ENCODE results near the gene TCEA2. TPM values are rescaled to one million over a fixed set of nuclear protein-coding genes. Genes with fewer than 3 reads are reported as not detected.

The TCEA2 gene
- total and polyA plus RNA-seq, 2 of the 13 experiments (the other 11 are each of a cell fraction or from before 2014, with no cell fraction given), result 28.1 to 33.7 TPM

DNA sequence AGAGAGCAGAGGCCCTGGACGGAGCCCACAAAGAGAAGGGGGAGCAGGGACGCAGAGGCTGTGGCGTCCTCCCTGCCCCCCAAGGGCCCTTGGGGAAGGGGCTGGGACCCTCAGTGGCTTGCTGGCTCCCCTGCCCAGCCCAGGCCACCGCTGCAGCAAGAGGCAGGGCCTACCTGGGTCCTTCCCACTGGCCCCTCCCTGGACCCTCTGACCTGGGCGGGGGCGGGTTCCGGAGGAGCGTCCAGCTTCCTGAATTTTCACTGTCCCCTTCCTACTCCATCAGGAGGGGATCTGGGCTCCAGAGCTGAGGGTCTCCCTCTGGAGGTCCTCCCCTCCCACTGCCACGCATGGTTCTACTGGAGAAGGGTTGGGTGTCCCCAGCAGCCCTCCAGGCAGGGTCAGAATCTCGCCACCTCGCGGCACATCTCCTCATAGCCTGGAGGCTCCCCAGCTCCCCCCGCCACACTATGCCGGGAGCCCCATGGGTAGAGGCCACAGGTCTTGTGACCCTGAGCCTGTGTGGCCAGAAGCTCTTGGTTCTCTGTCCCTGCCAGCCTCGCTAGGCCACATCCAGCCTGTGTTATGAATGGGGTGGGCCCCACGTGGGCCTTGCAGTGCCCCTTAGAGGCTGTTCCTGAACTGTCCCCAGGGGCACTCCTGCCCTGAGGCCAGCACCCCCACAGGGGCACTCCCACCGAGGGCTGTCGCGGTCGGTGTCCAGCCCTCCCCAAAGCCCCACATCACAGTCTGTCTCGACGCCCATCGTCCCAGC lies 12.6 kb upstream of the TCEA2 start (continued):
- TF ChIP-seq, protein P1, sequence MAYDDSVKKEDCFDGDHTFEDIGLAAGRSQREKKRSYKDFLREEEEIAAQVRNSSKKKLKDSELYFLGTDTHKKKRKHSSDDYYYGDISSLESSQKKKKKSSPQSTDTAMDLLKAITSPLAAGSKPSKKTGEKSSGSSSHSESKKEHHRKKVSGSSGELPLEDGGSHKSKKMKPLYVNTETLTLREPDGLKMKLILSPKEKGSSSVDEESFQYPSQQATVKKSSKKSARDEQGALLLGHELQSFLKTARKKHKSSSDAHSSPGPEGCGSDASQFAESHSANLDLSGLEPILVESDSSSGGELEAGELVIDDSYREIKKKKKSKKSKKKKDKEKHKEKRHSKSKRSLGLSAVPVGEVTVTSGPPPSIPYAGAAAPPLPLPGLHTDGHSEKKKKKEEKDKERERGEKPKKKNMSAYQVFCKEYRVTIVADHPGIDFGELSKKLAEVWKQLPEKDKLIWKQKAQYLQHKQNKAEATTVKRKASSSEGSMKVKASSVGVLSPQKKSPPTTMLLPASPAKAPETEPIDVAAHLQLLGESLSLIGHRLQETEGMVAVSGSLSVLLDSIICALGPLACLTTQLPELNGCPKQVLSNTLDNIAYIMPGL (CRISPR knock-in tag; IDR thresholded peaks at IDR 0.05; ENCODE audit: borderline replicate concordance in 1 of 2, low read depth in 1 of 2), result peak; percentile 86 to 91
- peak; percentile 75; the same call in 1 of the 2 replicates for TF ChIP-seq ZSCAN9 (CRISPR knock-in tag; IDR thresholded peaks at IDR 0.05; ENCODE audit: borderline replicate concordance)
- no peak for TF ChIP-seq HHEX (CRISPR knock-in tag; IDR thresholded peaks at IDR 0.05)
- peak; percentile 57; the same call in 1 of the 2 replicates for TF ChIP-seq KAT7 (CRISPR knock-in tag; IDR thresholded peaks at IDR 0.05; ENCODE audit: borderline replicate concordance)
- TF ChIP-seq ZSCAN22 (CRISPR knock-in tag; IDR thresholded peaks at IDR 0.05), result no peak
- peak; percentile 42; the same call in 1 of the 2 replicates for TF ChIP-seq SOX5 (CRISPR knock-in tag; IDR thresholded peaks at IDR 0.05; ENCODE audit: borderline replicate concordance)
- TF ChIP-seq ERF (CRISPR knock-in tag; IDR thresholded peaks at IDR 0.05), result peak; percentile 80
- peak; percentile 97; the same call in 1 of the 2 replicates for TF ChIP-seq ZNF354B (CRISPR knock-in tag; IDR thresholded peaks at IDR 0.05)
- 0 out of 2 replicates have a peak, but pooled peaks have one; percentile 27 for TF ChIP-seq SKIL (CRISPR knock-in tag; IDR thresholded peaks at IDR 0.05; ENCODE audit: borderline replicate concordance)
- TF ChIP-seq ZNF75D (CRISPR knock-in tag; IDR thresholded peaks at IDR 0.05; ENCODE audit: borderline replicate concordance), result no peak
- TF ChIP-seq NFKBIZ (CRISPR knock-in tag; IDR thresholded peaks at IDR 0.05), result peak; percentile 10; the same call in 1 of the 2 replicates
- peak; percentile 83 for TF ChIP-seq NFAT5 (CRISPR knock-in tag; IDR thresholded peaks at IDR 0.05)
- TF ChIP-seq NFIC (IDR thresholded peaks at IDR 0.05; ENCODE audit: low read length), result no peak
- TF ChIP-seq SETDB1 (CRISPR knock-in tag; IDR thresholded peaks at IDR 0.05; ENCODE audit: borderline replicate concordance), result no peak
- TF ChIP-seq, protein P2, sequence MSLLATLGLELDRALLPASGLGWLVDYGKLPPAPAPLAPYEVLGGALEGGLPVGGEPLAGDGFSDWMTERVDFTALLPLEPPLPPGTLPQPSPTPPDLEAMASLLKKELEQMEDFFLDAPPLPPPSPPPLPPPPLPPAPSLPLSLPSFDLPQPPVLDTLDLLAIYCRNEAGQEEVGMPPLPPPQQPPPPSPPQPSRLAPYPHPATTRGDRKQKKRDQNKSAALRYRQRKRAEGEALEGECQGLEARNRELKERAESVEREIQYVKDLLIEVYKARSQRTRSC (CRISPR knock-in tag; IDR thresholded peaks at IDR 0.05; ENCODE audit: low read depth), result no peak
- TF ChIP-seq, protein P3, sequence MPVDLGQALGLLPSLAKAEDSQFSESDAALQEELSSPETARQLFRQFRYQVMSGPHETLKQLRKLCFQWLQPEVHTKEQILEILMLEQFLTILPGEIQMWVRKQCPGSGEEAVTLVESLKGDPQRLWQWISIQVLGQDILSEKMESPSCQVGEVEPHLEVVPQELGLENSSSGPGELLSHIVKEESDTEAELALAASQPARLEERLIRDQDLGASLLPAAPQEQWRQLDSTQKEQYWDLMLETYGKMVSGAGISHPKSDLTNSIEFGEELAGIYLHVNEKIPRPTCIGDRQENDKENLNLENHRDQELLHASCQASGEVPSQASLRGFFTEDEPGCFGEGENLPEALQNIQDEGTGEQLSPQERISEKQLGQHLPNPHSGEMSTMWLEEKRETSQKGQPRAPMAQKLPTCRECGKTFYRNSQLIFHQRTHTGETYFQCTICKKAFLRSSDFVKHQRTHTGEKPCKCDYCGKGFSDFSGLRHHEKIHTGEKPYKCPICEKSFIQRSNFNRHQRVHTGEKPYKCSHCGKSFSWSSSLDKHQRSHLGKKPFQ (CRISPR knock-in tag; IDR thresholded peaks at IDR 0.05; ENCODE audit: insufficient replicate concordance), result peak; percentile 78
- 0 out of 2 replicates have a peak, but pooled peaks have one; percentile 69 for TF ChIP-seq ZC3H4 (CRISPR knock-in tag; IDR thresholded peaks at IDR 0.05; ENCODE audit: borderline replicate concordance)
